MM.1S (cell line): ENCODE measurements around the gene PYHIN1.
"Not testable (repeated sequence)": the region's sequence is repeated elsewhere in the genome, so short reads cannot be mapped to it uniquely, and the experiment has no call there.

Experiments used
- DNase-seq: peaks from one replicate; pipeline ENCODE4 v3.0.0-alpha.2; 2015
- H2AFZ ChIP-seq: fragments of 300-600 bp; sonication (generic); 2 replicates; pipeline ENCODE4 v1.6.0; 2016; ENCODE audit warnings: antibody characterized with exemption, low read length
- H3F3A ChIP-seq: fragments of 300-600 bp; sonication (generic); 2 replicates; pipeline ENCODE4 v1.6.1; 2016; ENCODE audit warnings: mild to moderate bottlenecking, antibody characterized with exemption, low read length, moderate library complexity, mixed read lengths; ENCODE audit not compliant: insufficient read depth
- H3K27ac ChIP-seq: fragments of 300-600 bp; sonication (generic); 2 replicates; pipeline ENCODE4 v1.5.1; 2016; ENCODE audit warnings: mild to moderate bottlenecking, low read length
- H3K27me3 ChIP-seq: fragments of 300-600 bp; sonication (generic); replicated peaks from 2 replicates; pipeline ENCODE4 v1.6.0; 2016; ENCODE audit warnings: low read length; ENCODE audit not compliant: insufficient read depth
- H3K36me3 ChIP-seq: fragments of 300-600 bp; sonication (generic); replicated peaks from 2 replicates; pipeline ENCODE4 v1.6.1; 2016; ENCODE audit warnings: mild to moderate bottlenecking, low read length, mixed read lengths; ENCODE audit not compliant: insufficient read depth
- H3K4me1 ChIP-seq: fragments of 300-600 bp; sonication (generic); 2 replicates; pipeline ENCODE4 v1.6.1; 2016; ENCODE audit warnings: low read length, mixed read lengths
- H3K4me2 ChIP-seq: fragments of 300-600 bp; sonication (generic); 2 replicates; pipeline ENCODE4 v1.6.0; 2016; ENCODE audit warnings: low read depth, low read length
- H3K4me3 ChIP-seq: fragments of 300-600 bp; sonication (generic); 2 replicates; pipeline ENCODE4 v1.5.1; 2016; ENCODE audit warnings: low read length, mixed read lengths
- H3K79me2 ChIP-seq: fragments of 300-600 bp; sonication (generic); 2 replicates; pipeline ENCODE4 v1.6.1; 2016; ENCODE audit warnings: mixed run types, low read length, mixed read lengths
- H3K9ac ChIP-seq: fragments of 300-600 bp; sonication (generic); 2 replicates; pipeline ENCODE4 v1.6.1; 2016; ENCODE audit warnings: low read length, mixed read lengths
- H3K9me2 ChIP-seq: fragments of 300-600 bp; sonication (generic); replicated peaks from 2 replicates; pipeline ENCODE4 v1.6.1; 2016; ENCODE audit warnings: mild to moderate bottlenecking, low read length, mixed read lengths; ENCODE audit not compliant: insufficient read depth
- H3K9me3 ChIP-seq: fragments of 300-600 bp; sonication (generic); replicated peaks from 2 replicates; pipeline ENCODE4 v1.6.1; 2016; ENCODE audit warnings: mild to moderate bottlenecking, low read length, mixed read lengths; ENCODE audit not compliant: insufficient read depth
- H4K20me1 ChIP-seq: fragments of 300-600 bp; sonication (generic); 2 replicates; pipeline ENCODE4 v1.6.1; 2016; ENCODE audit warnings: mild to moderate bottlenecking, low read length, moderate library complexity, mixed read lengths; ENCODE audit not compliant: insufficient read depth
- EZH2 ChIP-seq: fragments of 300-600 bp; sonication (generic); optimal IDR thresholded peaks from 2 replicates; pipeline ENCODE3; 2017; ENCODE audit warnings: low read depth, mild to moderate bottlenecking, antibody characterized with exemption, low read length, mixed read lengths
- EZH2phosphoT487 ChIP-seq: fragments of 300-600 bp; sonication (generic); IDR thresholded peaks from 2 replicates; pipeline ENCODE4 v1.6.1; 2018; ENCODE audit warnings: antibody characterized with exemption, low read length
- TF ChIP-seq, protein P1 (sequence below): fragments of 300-600 bp; sonication (generic); IDR thresholded peaks from 2 replicates; pipeline ENCODE4 v1.5.1; 2016; ENCODE audit warnings: antibody characterized with exemption, low read length, mixed read lengths

The PYHIN1 gene

DNA sequence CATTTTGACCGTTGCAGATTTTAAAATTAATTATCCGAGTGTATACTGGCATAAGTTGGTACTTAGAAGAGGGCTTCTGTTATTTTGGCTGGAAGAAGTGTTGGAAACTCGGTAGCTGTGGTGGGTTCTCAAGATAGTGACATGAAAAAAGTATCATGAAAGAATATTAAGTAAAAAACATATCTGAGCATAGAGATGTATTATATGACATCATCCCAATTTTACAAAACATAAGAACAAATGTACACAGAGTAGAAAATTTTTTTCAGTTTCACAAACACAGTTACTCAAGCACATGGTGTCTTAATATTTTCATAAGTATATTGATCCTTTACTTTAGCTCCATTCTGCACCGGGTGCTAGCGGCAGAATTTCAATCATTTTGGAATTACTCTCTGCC is 79.0 kb downstream of the PYHIN1 start:
- no peaks in the 10 kb centered on the region for H3K9me3 ChIP-seq
- H3K4me1 ChIP-seq: peaks cover 35% of the 10 kb centered on the region
- H3K4me2 ChIP-seq: peak overlapping the region; percentile 57
- H3K9me2 ChIP-seq: no peaks in the 10 kb centered on the region
- H3K36me3 ChIP-seq: peaks cover 16% of the 10 kb centered on the region
- peaks cover 42% of the 10 kb centered on the region for H3F3A ChIP-seq
- no peaks in the 10 kb centered on the region for H4K20me1 ChIP-seq
- DNase-seq: peak; percentile 34
- H2AFZ ChIP-seq: 0 out of 2 replicates have a peak overlapping the region, but pooled peaks have one; percentile 54
- H3K79me2 ChIP-seq: peaks cover 52% of the 10 kb centered on the region
- peak overlapping the region; percentile 74 for H3K4me3 ChIP-seq
- no peaks in the 10 kb centered on the region for H3K27me3 ChIP-seq
- TF ChIP-seq, protein P1, sequence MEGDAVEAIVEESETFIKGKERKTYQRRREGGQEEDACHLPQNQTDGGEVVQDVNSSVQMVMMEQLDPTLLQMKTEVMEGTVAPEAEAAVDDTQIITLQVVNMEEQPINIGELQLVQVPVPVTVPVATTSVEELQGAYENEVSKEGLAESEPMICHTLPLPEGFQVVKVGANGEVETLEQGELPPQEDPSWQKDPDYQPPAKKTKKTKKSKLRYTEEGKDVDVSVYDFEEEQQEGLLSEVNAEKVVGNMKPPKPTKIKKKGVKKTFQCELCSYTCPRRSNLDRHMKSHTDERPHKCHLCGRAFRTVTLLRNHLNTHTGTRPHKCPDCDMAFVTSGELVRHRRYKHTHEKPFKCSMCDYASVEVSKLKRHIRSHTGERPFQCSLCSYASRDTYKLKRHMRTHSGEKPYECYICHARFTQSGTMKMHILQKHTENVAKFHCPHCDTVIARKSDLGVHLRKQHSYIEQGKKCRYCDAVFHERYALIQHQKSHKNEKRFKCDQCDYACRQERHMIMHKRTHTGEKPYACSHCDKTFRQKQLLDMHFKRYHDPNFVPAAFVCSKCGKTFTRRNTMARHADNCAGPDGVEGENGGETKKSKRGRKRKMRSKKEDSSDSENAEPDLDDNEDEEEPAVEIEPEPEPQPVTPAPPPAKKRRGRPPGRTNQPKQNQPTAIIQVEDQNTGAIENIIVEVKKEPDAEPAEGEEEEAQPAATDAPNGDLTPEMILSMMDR: no peak
- TF ChIP-seq EZH2phosphoT487 (no peak), EZH2 (no peak)
- peak overlapping the region; percentile 74 for H3K9ac ChIP-seq
- H3K27ac ChIP-seq: peak overlapping the region; percentile 76

- not testable (repeated sequence) for H3K27me3 ChIP-seq, H3K9me2 ChIP-seq, H2AFZ ChIP-seq, H4K20me1 ChIP-seq, DNase-seq, H3K9me3 ChIP-seq
- peaks cover 40% of the 10 kb centered on the region for H3K4me1 ChIP-seq
- peaks cover 17% of the 10 kb centered on the region for H3K36me3 ChIP-seq
- peak overlapping the region; percentile 74 for H3K4me3 ChIP-seq
- peak overlapping the region; percentile 74 for H3K9ac ChIP-seq
- peaks cover 55% of the 10 kb centered on the region for H3K79me2 ChIP-seq
- peak overlapping the region; percentile 57; the same call in 1 of the 2 replicates for H3K4me2 ChIP-seq
- H3K27ac ChIP-seq: peak overlapping the region; percentile 76; the same call in 1 of the 2 replicates
- peaks cover 48% of the 10 kb centered on the region for H3F3A ChIP-seq
Observed at GRCh38 chr1:159011001-159011400, 79.6 kb downstream of the PYHIN1 start.

GRCh38 chr1:159011751-159012150 is 80.4 kb downstream of the PYHIN1 start:
- H3K4me3 ChIP-seq: peak overlapping the region; percentile 74
- H3K9me3 ChIP-seq: no peaks in the 10 kb centered on the region
- H3K4me2 ChIP-seq: peak overlapping the region; percentile 73
- DNase-seq: no peak
- peak overlapping the region; percentile 76 for H3K27ac ChIP-seq
- H4K20me1 ChIP-seq: no peaks in the 10 kb centered on the region
- peaks cover 55% of the 10 kb centered on the region for H3F3A ChIP-seq
- peak overlapping the region; percentile 74 for H3K9ac ChIP-seq
- peaks cover 47% of the 10 kb centered on the region for H3K4me1 ChIP-seq
- TF ChIP-seq EZH2phosphoT487 (no peak), EZH2 (no peak)
- TF ChIP-seq, protein P1: no peak
- H3K27me3 ChIP-seq: no peaks in the 10 kb centered on the region
- peaks cover 25% of the 10 kb centered on the region for H3K36me3 ChIP-seq
- H3K79me2 ChIP-seq: peaks cover 62% of the 10 kb centered on the region
- no peak overlapping the region for H2AFZ ChIP-seq
- H3K9me2 ChIP-seq: no peaks in the 10 kb centered on the region

- TF ChIP-seq EZH2 (no peak), EZH2phosphoT487 (no peak)
- TF ChIP-seq, protein P1: no peak
- Histone ChIP-seq H3K27me3 (no peaks in the 10 kb centered on the region), H2AFZ (no peak overlapping the region), H4K20me1 (no peaks in the 10 kb centered on the region), H3K36me3 (peaks cover 29% of the 10 kb centered on the region), H3K9me3 (no peaks in the 10 kb centered on the region), H3K4me2 (peak overlapping the region; percentile 73), H3K27ac (peak overlapping the region; percentile 76), H3K9me2 (no peaks in the 10 kb centered on the region), H3K4me1 (peaks cover 51% of the 10 kb centered on the region), H3K9ac (peak overlapping the region; percentile 74), H3K79me2 (peaks cover 67% of the 10 kb centered on the region), H3F3A (peaks cover 55% of the 10 kb centered on the region), H3K4me3 (peak overlapping the region; percentile 74)
- DNase-seq: peak; percentile 96
Observed at GRCh38 chr1:159012495-159012894, 81.1 kb downstream of the PYHIN1 start.
